Limb (tissue), 2 donors: ENCODE results near the gene DGKD.

Source experiments
- DNase-seq, 2 donors: peaks; one replicate each; pipeline ENCODE4 v3.0.0-alpha.2; 2016; ENCODE audit errors: extremely low spot score in 2 of 2

The DGKD gene

GRCh38 chr2:233460726-233461441, 106.6 kb downstream of the DGKD start:
- DNase-seq, result no peak

GRCh38 chr2:233461481-233461891, 107.2 kb downstream of the DGKD start:
- DNase-seq, result no peak

DNA sequence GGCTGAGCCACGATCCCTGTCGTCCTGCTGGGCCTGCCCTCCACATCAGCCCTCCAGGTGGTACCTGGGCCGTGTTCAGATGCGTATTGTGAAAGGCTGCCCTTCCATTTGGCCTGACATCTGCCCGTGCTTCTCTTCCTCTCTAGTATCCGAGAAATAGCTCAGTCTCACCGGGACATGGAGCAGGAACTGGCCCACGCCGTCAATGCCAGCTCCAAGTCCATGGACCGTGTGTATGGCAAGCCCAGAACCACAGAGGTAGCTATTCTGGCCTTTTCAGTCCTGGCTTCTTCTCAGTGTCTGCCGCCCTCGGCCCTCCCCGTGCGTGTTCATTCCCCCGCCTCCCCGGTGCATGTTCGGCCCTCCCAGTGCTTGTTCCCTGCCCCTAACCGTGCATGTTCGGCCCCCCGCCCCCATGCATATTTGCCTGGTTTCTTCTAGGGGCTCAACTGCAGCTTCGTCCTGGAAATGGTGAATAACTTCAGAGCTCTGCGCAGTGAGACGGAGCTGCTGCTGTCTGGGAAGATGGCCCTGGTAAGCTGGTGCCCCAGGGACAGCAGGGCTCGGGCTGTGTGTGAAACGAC, 108.0 kb downstream of the DGKD start:
- DNase-seq, result no peak

GRCh38 chr2:233462826-233463470, 108.7 kb downstream of the DGKD start:
- no peak for DNase-seq

DNA sequence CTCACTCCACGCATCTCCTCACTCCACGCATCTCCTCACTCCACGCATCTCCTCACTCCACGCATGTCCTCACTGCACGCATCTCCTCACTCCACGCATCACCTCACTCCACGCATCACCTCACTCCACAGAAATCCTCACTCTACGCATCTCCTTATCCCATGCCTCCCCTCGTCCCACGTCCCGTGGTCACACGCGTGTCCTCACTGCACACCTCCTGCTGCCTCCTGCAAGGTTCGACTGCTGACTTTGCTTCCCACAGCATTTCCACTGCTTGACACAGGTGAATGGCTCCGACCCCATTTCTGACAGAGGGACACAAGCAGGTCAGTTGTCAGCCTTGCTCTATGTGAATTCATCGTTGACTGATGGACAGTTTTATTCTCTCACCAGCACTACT, 109.3 kb downstream of the DGKD start:
- DNase-seq, result no peak

GRCh38 chr2:233464056-233464455, 109.8 kb downstream of the DGKD start:
- DNase-seq, result no peak

GRCh38 chr2:233464531-233465240, 110.4 kb downstream of the DGKD start:
- DNase-seq, result no peak

GRCh38 chr2:233466991-233467603, 112.8 kb downstream of the DGKD start:
- DNase-seq, result no peak

DNA sequence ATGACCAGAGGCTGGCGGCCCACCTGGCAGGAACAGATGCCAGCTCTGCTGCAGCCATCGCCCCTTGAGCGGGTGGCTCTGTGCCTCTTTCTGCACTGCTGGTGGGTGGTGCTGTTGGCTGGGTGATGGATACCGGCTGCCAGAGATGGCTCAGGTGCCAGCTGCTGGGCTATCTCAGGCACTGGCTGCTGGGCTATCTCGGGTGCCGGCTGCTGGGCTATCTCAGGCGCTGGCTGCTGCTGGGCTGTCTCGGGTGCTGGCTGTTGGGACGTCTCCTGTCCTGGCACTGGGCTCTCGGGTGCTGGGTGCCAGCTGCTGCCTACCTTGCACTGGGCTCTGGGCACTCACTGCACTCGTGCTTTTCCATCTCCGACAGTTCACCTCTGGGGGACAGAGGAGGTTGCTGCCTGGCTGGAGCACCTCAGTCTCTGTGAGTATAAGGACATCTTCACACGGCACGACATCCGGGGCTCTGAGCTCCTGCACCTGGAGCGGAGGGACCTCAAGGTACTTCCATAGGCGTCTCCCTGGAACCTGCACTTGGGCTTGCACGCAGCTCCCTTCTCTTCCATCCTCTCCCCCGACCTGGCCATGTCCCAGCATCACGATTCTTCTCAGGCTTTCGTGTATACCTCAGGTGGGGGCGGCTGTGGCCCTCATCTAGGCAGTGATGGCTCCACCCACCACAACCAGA, 113.9 kb downstream of the DGKD start:
- peak in 1 of 2 donors; percentile 21 for DNase-seq

DNA sequence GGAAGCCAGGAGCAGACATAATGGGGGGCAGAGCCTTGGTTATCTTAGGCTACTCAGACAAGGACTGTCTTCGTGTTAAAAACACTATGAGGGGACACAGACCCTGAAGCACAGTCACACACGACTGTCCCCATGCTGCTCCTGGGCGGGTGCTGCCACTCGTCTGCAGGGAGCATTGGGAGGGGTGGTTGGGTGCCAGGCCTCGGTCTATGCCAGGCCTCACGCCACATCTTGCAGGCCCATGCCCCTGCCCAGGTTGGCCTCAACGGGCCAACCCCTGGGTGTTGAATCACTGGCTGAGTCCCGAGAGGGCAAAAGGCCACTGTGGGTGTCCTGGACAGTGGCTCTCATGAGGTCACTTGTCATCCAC, 114.4 kb downstream of the DGKD start:
- DNase-seq, result peak in 1 of 2 donors; percentile 24

- peak in 1 of 2 donors; percentile 45 for DNase-seq
Observed at GRCh38 chr2:233469261-233470010, 115.1 kb downstream of the DGKD start.

GRCh38 chr2:233470011-233470687, 115.9 kb downstream of the DGKD start:
- DNase-seq, result peak; percentile 27 to 51

DNA sequence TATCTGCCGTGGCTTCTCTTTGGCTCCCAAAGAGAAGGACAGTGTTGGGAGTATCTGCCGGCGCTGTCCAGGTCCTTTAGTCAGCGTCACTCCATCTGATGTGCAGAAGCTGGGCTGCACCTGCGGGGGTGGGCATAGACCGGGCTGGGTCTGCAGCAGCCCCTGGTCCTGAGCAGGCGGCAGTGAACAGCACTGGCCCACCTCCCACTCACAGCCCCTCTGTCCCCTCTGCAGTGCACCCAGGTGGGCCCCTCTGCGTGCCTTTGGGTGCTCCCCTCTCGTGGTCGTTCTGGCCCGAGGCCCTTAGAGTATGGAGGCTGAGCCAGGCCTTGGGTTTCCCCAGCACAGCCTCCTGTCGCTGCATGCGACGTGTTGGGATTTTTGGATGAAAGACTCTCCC, 116.5 kb downstream of the DGKD start:
- DNase-seq, result peak in 1 of 2 donors; percentile 16

GRCh38 chr2:233471291-233472035, 117.2 kb downstream of the DGKD start:
- DNase-seq, result peak in 1 of 2 donors; percentile 13

DNA sequence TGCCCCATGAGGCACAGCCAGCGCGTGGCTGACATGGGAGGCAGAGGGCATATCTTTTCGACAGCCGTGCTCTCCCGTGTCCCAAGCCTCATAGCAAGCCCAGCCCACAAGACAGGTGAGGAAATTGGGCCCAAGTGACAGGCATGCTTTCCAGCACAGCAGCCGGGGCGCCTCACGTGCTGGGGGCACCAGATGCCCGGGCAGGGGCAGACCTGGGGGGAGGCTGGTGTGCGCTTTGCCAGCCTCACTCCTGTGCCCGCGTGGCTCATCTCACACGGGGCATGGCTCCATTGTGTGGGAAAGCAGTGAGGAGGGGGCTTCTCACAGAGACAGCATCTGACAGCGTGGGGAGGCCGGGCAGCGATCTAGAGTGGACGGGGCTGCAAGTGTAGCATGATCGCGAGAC, 119.1 kb downstream of the DGKD start:
- DNase-seq, result peak in 1 of 2 donors; percentile 22

DNA sequence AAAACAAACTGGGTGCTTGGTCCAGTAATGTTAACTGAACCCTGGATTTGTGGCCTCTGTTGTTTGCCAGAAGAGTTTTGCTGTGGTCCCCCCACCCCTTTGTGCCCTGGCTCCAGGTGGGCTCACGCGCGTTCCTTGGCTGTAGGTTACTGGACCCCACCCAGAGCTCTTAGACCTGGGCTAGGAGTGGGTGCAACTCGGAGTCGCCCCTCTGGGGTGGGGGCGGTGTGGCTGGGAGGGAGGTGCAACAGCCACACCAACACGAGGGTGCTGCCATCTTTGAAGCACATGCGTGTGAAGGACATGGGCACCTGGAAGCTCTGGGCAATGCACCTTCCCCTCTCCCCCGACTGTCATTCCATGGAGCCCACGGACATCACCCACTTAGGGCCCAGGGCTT, 119.6 kb downstream of the DGKD start:
- DNase-seq, result peak in 1 of 2 donors; percentile 18

GRCh38 chr2:233474308-233475160, 120.2 kb downstream of the DGKD start:
- DNase-seq, result peak; percentile 26 to 42

DNA sequence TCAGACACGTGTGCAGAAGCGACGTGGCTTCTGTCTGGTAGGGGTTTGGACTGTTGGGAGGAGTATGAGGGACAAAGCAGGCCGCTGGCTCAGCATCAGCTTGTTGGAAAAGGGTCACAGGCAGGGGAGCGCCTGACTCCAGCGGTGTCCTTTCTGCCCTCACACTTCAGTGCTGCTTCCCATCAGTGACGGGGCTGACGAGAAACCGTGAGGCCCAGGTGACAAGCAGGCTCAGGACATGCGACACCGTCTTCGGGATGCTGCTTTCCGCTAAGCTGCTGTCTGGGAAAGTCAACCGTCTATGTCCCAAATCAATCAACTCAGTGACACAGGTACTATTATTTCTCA, 121.7 kb downstream of the DGKD start:
- peak in 1 of 2 donors; percentile 18 for DNase-seq
